GM15510 (cell line): ENCODE data around the gene CPPED1.

Experiments used
- POLR2A ChIP-seq: IDR thresholded peaks from 3 replicates; pipeline ENCODE4 v1.6.1; 2011; ENCODE audit warnings: borderline replicate concordance; ENCODE audit not compliant: insufficient read length; ENCODE audit errors: extremely low read depth

The CPPED1 gene

GRCh38 chr16:12667909-12668308 is 135.8 kb downstream of the CPPED1 start:
- TF ChIP-seq POLR2A, result no peak

GRCh38 chr16:12664164-12664733 is 139.4 kb downstream of the CPPED1 start:
- no peak for TF ChIP-seq POLR2A

GRCh38 chr16:12661656-12662172 is 142.0 kb downstream of the CPPED1 start:
- no peak for TF ChIP-seq POLR2A

- TF ChIP-seq POLR2A, result no peak
These were observed 143.8 kb downstream of the CPPED1 start for GRCh38 chr16:12659871-12660270.

- TF ChIP-seq POLR2A, result no peak
These were observed 145.2 kb downstream of the CPPED1 start for GRCh38 chr16:12658506-12658905.

GRCh38 chr16:12655537-12655936 is 148.2 kb downstream of the CPPED1 start:
- no peak for TF ChIP-seq POLR2A

GRCh38 chr16:12653820-12654392 is 149.8 kb downstream of the CPPED1 start:
- no peak for TF ChIP-seq POLR2A

GRCh38 chr16:12652924-12653323 is 150.8 kb downstream of the CPPED1 start:
- no peak for TF ChIP-seq POLR2A

- no peak for TF ChIP-seq POLR2A
These were observed 151.7 kb downstream of the CPPED1 start for GRCh38 chr16:12651765-12652512.

GRCh38 chr16:12649356-12649755 is 154.3 kb downstream of the CPPED1 start:
- no peak for TF ChIP-seq POLR2A

GRCh38 chr16:12646490-12647274 is 157.0 kb downstream of the CPPED1 start:
- TF ChIP-seq POLR2A, result no peak

- no peak for TF ChIP-seq POLR2A
These were observed 157.6 kb downstream of the CPPED1 start for GRCh38 chr16:12646098-12646489.

- TF ChIP-seq POLR2A, result no peak
These were observed 160.6 kb downstream of the CPPED1 start for GRCh38 chr16:12643034-12643455.

- no peak for TF ChIP-seq POLR2A
These were observed 164.6 kb downstream of the CPPED1 start for GRCh38 chr16:12639044-12639443.

- no peak for TF ChIP-seq POLR2A
These were observed 166.7 kb downstream of the CPPED1 start for GRCh38 chr16:12637002-12637401.
